BLaER1 treated with 17β-estradiol and CSF1 and Interleukin-3, amounts not matched to agents 10 nM and 100 nM (cell line): ENCODE results near the gene PLXDC2.
A peak's percentile ranks its signal among the peaks of the same experiment; 100 is the strongest.

ENCODE experiments used
- H3K27ac ChIP-seq, 11 experiments: shearing (Covaris generic); formaldehyde crosslinking; 2 replicates each; pipeline ENCODE4 v1.8.1; 2022
- H3K27me3 ChIP-seq, 11 experiments: shearing (Covaris generic); formaldehyde crosslinking; 2 replicates each; pipeline ENCODE4 v1.8.1; 2022
- H3K36me3 ChIP-seq, 11 experiments: shearing (Covaris generic); formaldehyde crosslinking; 2 replicates each; pipeline ENCODE4 v1.8.1; 2022
- H3K4me1 ChIP-seq, 10 experiments: shearing (Covaris generic); formaldehyde crosslinking; 2 replicates each; pipeline ENCODE4 v1.8.1; 2022
- H3K4me2 ChIP-seq, 11 experiments: shearing (Covaris generic); formaldehyde crosslinking; 2 replicates each; pipeline ENCODE4 v1.8.1; 2022
- H3K4me3 ChIP-seq, 10 experiments: shearing (Covaris generic); formaldehyde crosslinking; 2 replicates each; pipeline ENCODE4 v1.8.1; 2022
- H3K9ac ChIP-seq, 11 experiments: shearing (Covaris generic); formaldehyde crosslinking; 2 replicates each; pipeline ENCODE4 v1.8.1; 2022
- H3K9me3 ChIP-seq, 11 experiments: shearing (Covaris generic); formaldehyde crosslinking; replicated peaks in 1 of 11; 2 replicates each; pipeline ENCODE4 v1.8.1; 2022
- H4K20me1 ChIP-seq, 11 experiments: shearing (Covaris generic); formaldehyde crosslinking; 2 replicates each; pipeline ENCODE4 v1.8.1; 2022
- Cebpa-rat ChIP-seq, 11 experiments: shearing (Covaris generic); IDR thresholded peaks; 2 replicates each; pipeline ENCODE4 v1.8.1; 2022

The PLXDC2 gene

DNA sequence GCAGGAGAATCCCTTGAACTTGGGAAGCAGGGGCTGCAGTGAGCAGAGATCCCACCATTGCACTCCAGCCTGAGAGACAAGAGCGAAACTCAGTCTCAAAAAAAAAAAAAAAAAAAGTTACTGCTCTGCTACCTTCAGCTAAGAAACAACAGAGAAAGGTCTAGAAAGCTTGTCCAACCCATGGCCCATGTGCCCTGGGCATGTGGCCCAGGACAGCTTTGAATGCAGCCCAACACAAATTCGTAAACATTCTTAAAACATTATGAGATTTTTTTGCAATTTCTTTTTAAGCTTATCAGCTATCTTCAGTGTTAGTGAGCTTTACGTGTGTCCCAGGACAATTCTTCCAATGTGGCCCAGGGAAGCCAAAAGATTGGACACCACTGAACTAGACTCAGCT lies 22.9 kb downstream of the PLXDC2 start:
- Histone ChIP-seq H3K27ac (no peak overlapping the region), H4K20me1 (peaks cover 0 to 91% (median 29%) of the 10 kb centered on the region in 11 experiments; a peak in 14 of 22 replicates), H3K4me3 (no peak overlapping the region), H3K4me1 (peaks cover 0 to 8% (median 0%) of the 10 kb centered on the region in 10 experiments; a peak in 2 of 20 replicates), H3K9ac (no peak overlapping the region), H3K9me3 (no peaks in the 10 kb centered on the region), H3K27me3 (no peaks in the 10 kb centered on the region), H3K36me3 (0 out of 22 replicates have a peak, but pooled peaks cover 0 to 8% (median 0%) of the 10 kb centered on the region in 11 experiments), H3K4me2 (no peak overlapping the region)
- no peak for TF ChIP-seq Cebpa-rat (IDR thresholded peaks at IDR 0.05)

DNA sequence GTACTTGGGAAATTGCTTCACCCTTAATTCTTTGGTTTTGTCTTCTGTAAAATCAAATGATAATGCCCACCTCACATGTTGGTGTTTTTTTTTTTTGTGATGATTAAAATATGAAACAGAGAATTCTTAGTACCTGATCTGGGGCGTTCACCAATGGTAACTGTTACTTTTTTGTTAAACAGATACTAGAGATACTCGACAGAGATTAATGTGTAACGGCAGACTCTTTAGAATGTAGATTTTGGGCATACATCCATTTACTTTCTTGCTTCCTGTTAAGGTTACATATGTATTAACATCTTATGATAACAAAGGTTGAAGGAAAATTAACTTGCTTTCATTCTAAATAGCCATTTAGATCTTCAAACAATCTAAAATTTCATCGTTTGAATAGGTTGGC lies 23.3 kb downstream of the PLXDC2 start:
- no peak overlapping the region for H3K27ac ChIP-seq
- no peak overlapping the region for H3K4me3 ChIP-seq
- H3K9me3 ChIP-seq: no peaks in the 10 kb centered on the region
- no peak overlapping the region for H3K4me2 ChIP-seq
- H3K9ac ChIP-seq: no peak overlapping the region
- no peaks in the 10 kb centered on the region for H3K27me3 ChIP-seq
- H3K4me1 ChIP-seq: peaks cover 0 to 8% (median 0%) of the 10 kb centered on the region in 10 experiments; a peak in 2 of 20 replicates
- peaks cover 0 to 10% (median 0%) of the 10 kb centered on the region in 11 experiments; a peak in 3 of 22 replicates for H3K36me3 ChIP-seq
- no peak for TF ChIP-seq Cebpa-rat (IDR thresholded peaks at IDR 0.05)
- H4K20me1 ChIP-seq: peaks cover 0 to 91% (median 32%) of the 10 kb centered on the region in 11 experiments; a peak in 14 of 22 replicates

DNA sequence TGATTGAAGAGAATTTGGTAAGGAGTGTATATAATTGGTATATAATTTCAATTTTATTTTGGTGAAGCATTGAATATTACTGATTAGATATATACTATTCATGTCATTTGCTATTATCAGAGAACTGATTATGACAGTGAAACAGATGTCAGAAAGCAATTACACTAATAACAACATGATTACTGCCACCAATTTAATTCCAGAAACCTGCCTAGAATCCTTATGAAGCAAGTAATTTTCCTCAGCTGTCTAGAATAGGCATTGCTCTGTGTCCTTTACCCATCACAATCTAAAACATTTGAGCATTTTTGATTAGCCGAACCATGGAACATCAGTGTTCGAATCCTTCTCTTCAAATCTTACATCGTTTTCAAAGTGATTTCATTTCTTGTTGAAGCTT lies 24.5 kb downstream of the PLXDC2 start:
- no peak overlapping the region for H3K27ac ChIP-seq
- H3K27me3 ChIP-seq: no peaks in the 10 kb centered on the region
- H3K9ac ChIP-seq: no peak overlapping the region
- H3K4me3 ChIP-seq: no peak overlapping the region
- peaks cover 0 to 92% (median 32%) of the 10 kb centered on the region in 11 experiments; a peak in 13 of 22 replicates for H4K20me1 ChIP-seq
- TF ChIP-seq Cebpa-rat (IDR thresholded peaks at IDR 0.05): no peak
- H3K36me3 ChIP-seq: peaks cover 0 to 18% (median 0%) of the 10 kb centered on the region in 11 experiments; a peak in 5 of 22 replicates
- H3K4me1 ChIP-seq: peaks cover 0 to 14% (median 1%) of the 10 kb centered on the region in 10 experiments; a peak in 4 of 20 replicates
- H3K4me2 ChIP-seq: no peak overlapping the region
- peaks cover 0 to 8% (median 0%) of the 10 kb centered on the region in 11 experiments; a peak in 1 of 22 replicates for H3K9me3 ChIP-seq

DNA sequence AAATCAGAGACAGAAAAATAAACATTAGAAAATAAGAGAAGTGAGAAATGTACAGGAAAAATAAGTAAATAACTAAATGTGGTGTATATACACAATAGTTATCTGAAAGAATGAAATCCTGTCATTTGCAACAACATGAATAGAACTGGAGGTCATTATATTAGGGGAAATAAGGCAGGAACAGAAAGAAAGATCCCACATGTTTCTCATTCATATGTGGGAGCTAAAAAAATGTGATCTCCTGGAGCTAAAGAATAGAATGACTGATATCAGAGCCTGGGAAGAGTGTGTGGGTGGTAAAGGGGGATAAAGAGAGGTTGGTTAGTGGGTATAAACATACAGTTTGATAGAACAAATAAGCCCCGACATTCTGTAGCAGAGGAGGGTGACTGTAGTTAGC lies 27.3 kb downstream of the PLXDC2 start:
- no peak overlapping the region for H3K4me2 ChIP-seq
- H3K27ac ChIP-seq: no peak overlapping the region
- H3K36me3 ChIP-seq: peaks cover 0 to 32% (median 6%) of the 10 kb centered on the region in 11 experiments; a peak in 10 of 22 replicates
- no peaks in the 10 kb centered on the region for H3K27me3 ChIP-seq
- peaks cover 0 to 12% (median 0%) of the 10 kb centered on the region in 11 experiments; a peak in 3 of 22 replicates for H3K9me3 ChIP-seq
- H3K4me3 ChIP-seq: no peak overlapping the region
- no peak for TF ChIP-seq Cebpa-rat (IDR thresholded peaks at IDR 0.05)
- peaks cover 0 to 93% (median 45%) of the 10 kb centered on the region in 11 experiments; a peak in 12 of 22 replicates for H4K20me1 ChIP-seq
- H3K4me1 ChIP-seq: peaks cover 0 to 15% (median 2%) of the 10 kb centered on the region in 10 experiments; a peak in 4 of 20 replicates
- no peak overlapping the region for H3K9ac ChIP-seq

DNA sequence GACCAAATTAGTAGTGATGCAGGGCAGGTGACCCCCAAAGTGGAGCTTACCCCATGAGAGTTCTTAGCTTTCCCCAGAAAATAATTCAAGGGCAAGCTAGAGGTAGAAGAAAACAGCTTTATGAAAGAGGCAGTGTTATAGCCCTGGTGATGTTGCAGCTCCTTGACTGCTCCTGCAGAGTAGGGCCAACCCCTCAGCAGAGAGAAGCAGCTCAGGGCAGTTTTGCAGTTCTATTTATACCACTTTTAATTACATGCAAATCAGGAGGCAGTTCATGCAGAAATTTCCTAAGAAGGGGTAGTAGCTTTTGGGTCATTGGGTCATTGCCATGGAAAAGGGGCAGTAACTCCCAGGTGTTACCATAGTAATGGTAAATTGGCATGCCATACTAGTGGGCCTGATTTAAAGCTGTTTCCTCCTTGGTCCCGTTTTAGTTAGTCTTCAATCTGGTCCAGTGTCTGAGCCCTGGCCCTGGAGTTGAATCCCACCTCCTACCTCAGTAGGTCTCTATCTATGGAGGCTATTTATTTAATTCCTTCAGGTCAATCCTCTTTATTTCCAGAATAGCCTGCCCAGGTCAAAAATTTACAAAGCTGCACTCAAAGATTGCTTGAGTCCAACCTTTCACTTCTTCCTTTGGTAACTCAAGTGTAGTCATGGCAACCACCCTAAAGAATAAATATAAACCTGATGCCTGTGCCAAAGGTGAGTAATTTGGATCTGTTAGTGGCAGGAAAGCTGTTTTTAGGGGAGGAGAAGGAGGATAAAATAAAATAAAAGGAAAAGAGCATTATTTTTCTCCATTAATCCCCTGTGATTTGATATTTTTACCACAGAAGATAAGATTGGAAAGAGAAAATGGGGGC lies 29.5 kb downstream of the PLXDC2 start:
- H4K20me1 ChIP-seq: peaks cover 0 to 93% (median 38%) of the 10 kb centered on the region in 11 experiments; a peak in 12 of 22 replicates
- peaks cover 0 to 43% (median 7%) of the 10 kb centered on the region in 11 experiments; a peak in 10 of 22 replicates for H3K36me3 ChIP-seq
- 0 out of 22 replicates have a peak overlapping the region, but pooled peaks of 1 of the 11 experiments have one; percentile 9 for H3K4me2 ChIP-seq
- no peak overlapping the region for H3K27ac ChIP-seq
- H3K27me3 ChIP-seq: no peaks in the 10 kb centered on the region
- H3K4me3 ChIP-seq: no peak overlapping the region
- peaks cover 0 to 12% (median 0%) of the 10 kb centered on the region in 11 experiments; a peak in 3 of 22 replicates for H3K9me3 ChIP-seq
- H3K9ac ChIP-seq: no peak overlapping the region
- TF ChIP-seq Cebpa-rat (IDR thresholded peaks at IDR 0.05): no peak
- H3K4me1 ChIP-seq: peaks cover 0 to 15% (median 2%) of the 10 kb centered on the region in 10 experiments; a peak in 4 of 20 replicates

DNA sequence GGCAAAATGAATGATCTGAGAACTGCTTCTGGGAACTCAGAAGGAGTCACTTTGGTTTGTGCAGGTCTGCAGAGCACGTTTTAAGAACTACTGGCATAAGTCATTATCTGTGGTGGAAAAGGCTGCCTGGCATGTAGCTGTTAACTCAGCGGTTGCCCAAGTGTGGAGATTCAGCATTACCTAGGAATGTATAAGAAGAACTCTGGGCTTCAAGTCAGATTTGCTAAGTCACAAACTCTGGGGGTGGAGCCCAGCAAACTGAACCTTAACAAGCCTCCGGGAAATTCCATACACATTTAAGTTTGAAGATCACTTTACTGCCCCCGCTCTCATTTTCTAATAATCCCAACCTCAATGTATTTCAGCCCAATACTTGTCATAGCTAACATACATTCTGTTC lies 31.1 kb downstream of the PLXDC2 start:
- Histone ChIP-seq H3K4me1 (peaks cover 0 to 15% (median 2%) of the 10 kb centered on the region in 10 experiments; a peak in 4 of 20 replicates), H4K20me1 (peaks cover 0 to 95% (median 38%) of the 10 kb centered on the region in 11 experiments; a peak in 11 of 22 replicates), H3K27me3 (no peaks in the 10 kb centered on the region), H3K4me2 (no peak overlapping the region), H3K4me3 (no peak overlapping the region), H3K27ac (no peak overlapping the region), H3K9ac (no peak overlapping the region), H3K36me3 (peaks cover 0 to 43% (median 7%) of the 10 kb centered on the region in 11 experiments; a peak in 10 of 22 replicates), H3K9me3 (peaks cover 0 to 12% (median 0%) of the 10 kb centered on the region in 11 experiments; a peak in 3 of 22 replicates)
- TF ChIP-seq Cebpa-rat (IDR thresholded peaks at IDR 0.05): no peak

DNA sequence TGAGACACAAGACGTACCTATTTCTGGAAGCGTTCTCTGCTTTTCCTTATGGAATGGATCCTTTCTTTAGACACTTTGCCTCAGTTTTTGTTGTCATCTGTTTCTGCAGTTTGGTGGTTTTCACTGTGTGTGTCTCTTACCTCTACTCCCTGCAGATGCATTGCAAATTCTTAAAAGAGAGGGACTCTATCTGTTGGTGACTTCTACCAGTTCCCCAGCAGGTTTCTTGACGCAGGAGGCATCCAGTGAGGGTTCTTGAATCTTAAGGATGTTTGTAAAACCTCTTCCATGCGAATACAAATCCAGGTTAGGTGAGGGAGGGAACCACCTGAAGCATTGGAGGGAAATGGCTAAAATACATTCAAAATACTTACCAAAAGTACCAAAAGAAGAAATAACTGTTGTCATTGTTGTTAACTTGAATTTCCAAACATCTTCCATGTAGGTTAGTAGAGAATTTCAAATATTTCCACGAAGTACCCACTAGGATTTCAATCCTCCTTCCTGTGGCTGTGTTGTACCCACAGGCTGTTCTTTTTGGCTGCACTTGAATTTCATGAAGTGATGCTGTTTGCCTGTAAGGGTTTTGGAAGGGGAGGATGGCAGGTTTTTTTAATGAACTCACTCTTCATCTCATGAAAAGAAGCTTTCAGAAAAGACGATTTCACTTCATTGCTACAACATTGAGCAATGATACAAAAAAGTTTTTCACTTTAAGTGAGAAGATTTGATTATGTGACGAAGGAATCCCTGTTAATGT lies 32.2 kb downstream of the PLXDC2 start:
- Histone ChIP-seq H3K9ac (no peak overlapping the region), H3K4me2 (no peak overlapping the region), H3K4me3 (no peak overlapping the region), H4K20me1 (peaks cover 0 to 87% (median 38%) of the 10 kb centered on the region in 11 experiments; a peak in 11 of 22 replicates), H3K27me3 (no peaks in the 10 kb centered on the region), H3K4me1 (peaks cover 0 to 15% (median 2%) of the 10 kb centered on the region in 10 experiments; a peak in 4 of 20 replicates), H3K9me3 (peaks cover 0 to 12% (median 0%) of the 10 kb centered on the region in 11 experiments; a peak in 3 of 22 replicates), H3K27ac (no peak overlapping the region), H3K36me3 (peaks cover 0 to 45% (median 7%) of the 10 kb centered on the region in 11 experiments; a peak in 10 of 22 replicates)
- no peak for TF ChIP-seq Cebpa-rat (IDR thresholded peaks at IDR 0.05)

DNA sequence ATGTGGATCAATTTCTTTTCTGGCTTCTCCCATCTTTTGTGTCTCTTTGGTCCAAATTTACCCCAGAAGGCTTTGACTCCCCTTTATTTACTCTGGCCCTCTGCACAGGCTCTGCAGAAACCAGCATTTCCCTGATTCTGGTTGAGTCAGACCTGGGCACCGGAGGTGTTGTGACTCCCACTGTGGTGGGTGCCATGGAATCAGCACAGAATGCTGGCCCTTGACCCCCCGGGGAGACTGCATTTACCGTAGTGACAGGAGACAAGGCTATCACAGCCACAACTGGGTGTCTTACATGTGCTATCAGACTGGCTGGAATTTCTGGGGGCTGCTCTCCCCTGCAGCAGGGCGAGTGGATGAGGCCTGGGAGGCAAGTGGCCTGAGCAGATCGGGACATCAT lies 37.6 kb downstream of the PLXDC2 start:
- no peaks in the 10 kb centered on the region for H3K27me3 ChIP-seq
- peaks cover 0 to 5% (median 0%) of the 10 kb centered on the region in 10 experiments; a peak in 7 of 20 replicates for H3K4me1 ChIP-seq
- peaks cover 0 to 90% (median 16%) of the 10 kb centered on the region in 11 experiments; a peak in 10 of 22 replicates for H4K20me1 ChIP-seq
- peaks cover 0 to 20% (median 0%) of the 10 kb centered on the region in 11 experiments; a peak in 3 of 22 replicates for H3K36me3 ChIP-seq
- no peak overlapping the region for H3K27ac ChIP-seq
- H3K4me3 ChIP-seq: no peak overlapping the region
- no peak for TF ChIP-seq Cebpa-rat (IDR thresholded peaks at IDR 0.05)
- no peak overlapping the region for H3K9ac ChIP-seq
- H3K4me2 ChIP-seq: no peak overlapping the region
- no peaks in the 10 kb centered on the region for H3K9me3 ChIP-seq
